Measurements from ENCODE around the gene AOPEP. TPM values are rescaled to one million over a fixed set of nuclear protein-coding genes. Genes with fewer than 3 reads are reported as not detected.

AOPEP gene
- polyA plus RNA-seq, 1 of the 3 experiments (the other 2 are of a cell fraction), result 54.6 TPM

DNA sequence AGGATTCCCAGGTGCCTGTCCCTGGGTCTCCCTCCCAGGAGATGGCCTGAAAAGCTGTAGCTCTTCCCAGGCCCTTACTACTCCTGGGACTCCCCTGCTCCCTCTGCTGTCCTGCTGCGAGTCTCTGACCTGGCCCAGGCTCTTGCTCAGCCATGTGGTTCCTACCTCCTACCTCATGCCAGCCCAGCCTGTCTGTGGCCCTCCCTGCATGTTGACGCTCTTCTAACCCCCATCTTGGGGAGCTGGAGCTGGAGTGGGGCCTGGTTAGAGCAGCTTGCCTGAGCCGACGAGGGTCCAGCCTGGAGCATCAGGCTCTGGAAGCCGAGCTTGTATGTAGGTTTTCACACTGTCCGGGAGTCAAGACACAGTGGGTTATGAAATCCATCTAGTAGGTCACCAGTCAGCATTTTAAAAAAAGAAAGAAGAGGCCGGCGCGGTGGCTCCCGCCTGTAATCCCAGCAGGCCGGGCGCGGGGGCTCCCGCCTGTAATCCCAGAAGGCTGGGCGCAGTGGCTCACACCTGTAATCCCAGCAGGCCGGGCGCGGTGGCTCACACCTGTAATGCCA, 346.6 kb downstream of the AOPEP start:
- Histone ChIP-seq H3K4me2 (no peak overlapping the region), H3K4me1 (ENCODE audit: control insufficient read depth in 1 of 2, insufficient read depth in 2 of 2, low read depth in 1 of 2, low read length in 1 of 2) (peaks cover 0 to 76% of the 10 kb centered on the region in 2 experiments; a peak in 3 of 4 replicates), H3F3A (replicated peaks; ENCODE audit: insufficient read depth) (no peaks in the 10 kb centered on the region), H3K79me2 (ENCODE audit: insufficient read depth) (peaks cover 100% of the 10 kb centered on the region), H4K20me1 (ENCODE audit: insufficient read depth) (peaks cover 97% of the 10 kb centered on the region), H3K9me3 (no peaks in the 10 kb centered on the region), H3K36me3 (replicated peaks in 1 of 2; ENCODE audit: control insufficient read depth in 1 of 2, insufficient read depth in 2 of 2, low read length in 1 of 2) (peaks cover 44 to 80% of the 10 kb centered on the region in 2 experiments), H3K27ac (ENCODE audit: low read depth in 2 of 2, low read length in 1 of 2) (peak overlapping the region in 1 of 2 experiments; percentile 31; a peak in 1 of 4 replicates), H2AFZ (ENCODE audit: low read depth) (no peak overlapping the region), H3K27me3 (ENCODE audit: insufficient read depth) (no peaks in the 10 kb centered on the region), H3K9me2 (no peaks in the 10 kb centered on the region), H3K9ac (no peak overlapping the region), H3K4me3 (ENCODE audit: low read depth in 2 of 2, low read length in 1 of 2) (no peak overlapping the region)
- POLR2A ChIA-PET, result interaction anchor here (0.6 kb wide), 1 partner anchor 9 kb away, joined by 5 read pairs; no protein-coding TSS in a partner anchor
- no peak for DNase-seq
- peak; percentile 38; the same call in 1 of the 2 replicates for TF ChIP-seq RAD21 (IDR thresholded peaks at IDR 0.05; ENCODE audit: low read length)
- TF ChIP-seq POLR2AphosphoS5 (IDR thresholded peaks at IDR 0.05; ENCODE audit: low read depth, low read length), result no peak
- TF ChIP-seq SMC3 (IDR thresholded peaks at IDR 0.05; ENCODE audit: low read depth, low read length), result peak; percentile 23; the same call in 1 of the 2 replicates
- no peak for TF ChIP-seq YY1 (IDR thresholded peaks at IDR 0.05; ENCODE audit: low read depth)
- CTCF ChIA-PET, result interaction anchor here (0.8 to 1.4 kb wide), 6 partner anchors 11 to 404 kb away, joined by 3 to 5 read pairs (median 3); no protein-coding TSS in a partner anchor
- 95% methylated on average over 17 of the region's 18 CpGs for WGBS (ENCODE audit: low lambda C conversion rate)

DNA sequence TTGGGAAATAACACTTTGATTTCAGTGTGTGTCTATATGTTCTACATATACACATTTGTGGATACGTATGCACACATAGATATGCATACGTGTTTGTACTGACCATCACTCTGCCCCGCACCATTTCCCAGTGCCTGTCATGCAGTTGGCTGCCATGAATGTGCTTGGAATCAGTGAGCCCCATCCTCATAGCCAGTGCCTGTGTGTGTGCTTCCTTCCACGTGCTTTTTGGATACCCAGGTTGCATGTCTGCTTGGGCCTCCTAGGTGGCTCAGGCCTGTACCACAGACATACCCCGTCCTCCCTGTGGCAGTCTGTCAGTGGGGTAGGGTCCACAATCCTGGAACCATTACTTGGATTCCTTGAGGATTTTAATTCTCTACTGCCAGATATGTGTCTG, 347.4 kb downstream of the AOPEP start:
- DNase-seq, result no peak
- Histone ChIP-seq H3K36me3 (replicated peaks in 1 of 2; ENCODE audit: control insufficient read depth in 1 of 2, insufficient read depth in 2 of 2, low read length in 1 of 2) (peaks cover 44 to 80% of the 10 kb centered on the region in 2 experiments), H3K9me3 (no peaks in the 10 kb centered on the region), H3K4me1 (ENCODE audit: control insufficient read depth in 1 of 2, insufficient read depth in 2 of 2, low read depth in 1 of 2, low read length in 1 of 2) (peaks cover 0 to 81% of the 10 kb centered on the region in 2 experiments; a peak in 3 of 4 replicates), H2AFZ (ENCODE audit: low read depth) (no peak overlapping the region), H3K27ac (ENCODE audit: low read depth in 2 of 2, low read length in 1 of 2) (no peak overlapping the region), H4K20me1 (ENCODE audit: insufficient read depth) (peaks cover 97% of the 10 kb centered on the region), H3K27me3 (ENCODE audit: insufficient read depth) (no peaks in the 10 kb centered on the region), H3F3A (replicated peaks; ENCODE audit: insufficient read depth) (no peaks in the 10 kb centered on the region), H3K9me2 (no peaks in the 10 kb centered on the region), H3K4me3 (ENCODE audit: low read depth in 2 of 2, low read length in 1 of 2) (no peak overlapping the region), H3K79me2 (ENCODE audit: insufficient read depth) (peaks cover 100% of the 10 kb centered on the region), H3K4me2 (no peak overlapping the region), H3K9ac (no peak overlapping the region)
- POLR2A ChIA-PET, result no interaction called here
- CTCF ChIA-PET, result interaction anchor here (1.2 kb wide), 1 partner anchor 51 kb away, joined by 3 read pairs; no protein-coding TSS in a partner anchor
- WGBS (ENCODE audit: low lambda C conversion rate), result 93% methylated on average over 5 of the region's 5 CpGs
- TF ChIP-seq RFX5 (IDR thresholded peaks at IDR 0.05; ENCODE audit: low read length) (no peak), NFIC (IDR thresholded peaks at IDR 0.05; ENCODE audit: borderline replicate concordance) (no peak)
- TF ChIP-seq, protein P1, sequence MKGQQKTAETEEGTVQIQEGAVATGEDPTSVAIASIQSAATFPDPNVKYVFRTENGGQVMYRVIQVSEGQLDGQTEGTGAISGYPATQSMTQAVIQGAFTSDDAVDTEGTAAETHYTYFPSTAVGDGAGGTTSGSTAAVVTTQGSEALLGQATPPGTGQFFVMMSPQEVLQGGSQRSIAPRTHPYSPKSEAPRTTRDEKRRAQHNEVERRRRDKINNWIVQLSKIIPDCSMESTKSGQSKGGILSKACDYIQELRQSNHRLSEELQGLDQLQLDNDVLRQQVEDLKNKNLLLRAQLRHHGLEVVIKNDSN (IDR thresholded peaks at IDR 0.05; ENCODE audit: borderline replicate concordance, low read depth), result no peak

DNA sequence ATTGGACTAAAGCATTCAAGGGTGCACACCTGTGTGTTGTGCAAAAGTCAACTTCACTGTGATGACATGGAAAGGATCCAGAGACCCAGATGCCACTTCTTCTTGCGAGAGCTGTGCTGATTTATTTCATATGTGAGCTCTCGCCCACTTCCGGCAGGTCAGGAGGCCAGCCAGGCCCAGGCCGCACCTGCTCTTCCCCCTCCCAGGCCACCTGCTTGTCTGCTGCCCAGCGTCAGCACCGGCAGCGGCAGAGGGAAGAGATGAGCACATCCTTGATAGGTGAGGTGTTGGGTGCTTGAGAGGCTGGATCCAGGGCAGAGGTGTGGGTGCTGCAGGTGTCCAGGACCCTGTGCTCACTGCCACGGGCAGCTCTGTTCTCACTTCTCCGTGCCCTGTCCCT, 348.1 kb downstream of the AOPEP start:
- no peak overlapping the region for H3K9ac ChIP-seq
- DNase-seq, result no peak
- H3K36me3 ChIP-seq (replicated peaks in 1 of 2; ENCODE audit: control insufficient read depth in 1 of 2, insufficient read depth in 2 of 2, low read length in 1 of 2), result peaks cover 46 to 80% of the 10 kb centered on the region in 2 experiments
- peaks cover 0 to 80% of the 10 kb centered on the region in 2 experiments; a peak in 3 of 4 replicates for H3K4me1 ChIP-seq (ENCODE audit: control insufficient read depth in 1 of 2, insufficient read depth in 2 of 2, low read depth in 1 of 2, low read length in 1 of 2)
- no peaks in the 10 kb centered on the region for H3K9me3 ChIP-seq
- H3F3A ChIP-seq (replicated peaks; ENCODE audit: insufficient read depth), result peaks cover under 1% of the 10 kb centered on the region
- H3K4me3 ChIP-seq (ENCODE audit: low read depth in 2 of 2, low read length in 1 of 2), result no peak overlapping the region
- H3K4me2 ChIP-seq, result no peak overlapping the region
- peaks cover 100% of the 10 kb centered on the region for H3K79me2 ChIP-seq (ENCODE audit: insufficient read depth)
- no peak overlapping the region for H2AFZ ChIP-seq (ENCODE audit: low read depth)
- H3K27ac ChIP-seq (ENCODE audit: low read depth in 2 of 2, low read length in 1 of 2), result peak overlapping the region in 1 of 2 experiments; percentile 16; a peak in 1 of 4 replicates
- TF ChIP-seq RAD21 (IDR thresholded peaks at IDR 0.05; ENCODE audit: low read length), result no peak
- H4K20me1 ChIP-seq (ENCODE audit: insufficient read depth), result peaks cover 97% of the 10 kb centered on the region
- ChIA-PET CTCF (interaction anchor here (1.2 to 1.5 kb wide), 2 partner anchors 21 to 51 kb away, joined by 3 read pairs; no protein-coding TSS in a partner anchor), POLR2A (no interaction called here)
- 96% methylated on average over 9 of the region's 9 CpGs for WGBS (ENCODE audit: low lambda C conversion rate)
- H3K27me3 ChIP-seq (ENCODE audit: insufficient read depth), result no peaks in the 10 kb centered on the region
- H3K9me2 ChIP-seq, result no peaks in the 10 kb centered on the region
